Fibroblast of villous mesenchyme (primary cell): ENCODE measurements around the gene MAL. TPM values are rescaled to one million over a fixed set of nuclear protein-coding genes. Genes with fewer than 3 reads are reported as not detected.
A peak's percentile ranks its signal among the peaks of the same experiment; 100 is the strongest.

ENCODE experiments used
- DNase-seq: peaks from one replicate; pipeline ENCODE4 v3.0.0-alpha.2; 2010; ENCODE audit warnings: low read depth
- H3K4me3 ChIP-seq: 2 replicates; pipeline ENCODE4 v1.5.1; 2011; ENCODE audit warnings: low read depth, mild to moderate bottlenecking, low read length
- total RNA-seq: library from RNA; depleted of rRNA; stranded (reverse); fragments of >200 nt; gene quantifications from 2 replicates; pipeline ENCODE4 v1.2.3, GENCODE V29; 2012
- TF ChIP-seq, protein P1 (sequence below): IDR thresholded peaks from 2 replicates; pipeline ENCODE4 v1.5.1; 2012; ENCODE audit warnings: low read depth, mild to moderate bottlenecking, low read length; ENCODE audit not compliant: insufficient read depth

MAL gene
- total RNA-seq, 1 donor: not detected

DNA sequence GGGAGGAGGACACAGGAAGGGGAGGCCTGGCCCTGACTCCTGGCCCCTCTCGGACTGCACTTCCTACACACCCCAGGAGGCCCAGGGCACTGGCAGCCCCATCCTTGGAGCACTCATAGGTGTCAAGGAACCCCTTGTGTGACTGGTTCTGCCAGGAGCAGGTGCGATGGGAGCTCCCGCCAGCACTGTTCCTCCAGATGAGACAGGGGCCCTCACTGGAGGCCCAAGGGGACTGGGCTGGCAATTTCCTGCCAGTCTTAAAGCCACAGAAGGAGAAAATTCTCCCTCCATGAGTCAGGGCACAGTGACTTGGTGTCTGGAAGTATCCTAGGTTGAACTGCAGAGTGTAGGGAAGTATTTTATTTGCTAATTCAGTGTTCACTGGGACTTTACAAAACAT is 42.8 kb upstream of the MAL start:
- no peak overlapping the region for H3K4me3 ChIP-seq
- DNase-seq: no peak
- TF ChIP-seq, protein P1, sequence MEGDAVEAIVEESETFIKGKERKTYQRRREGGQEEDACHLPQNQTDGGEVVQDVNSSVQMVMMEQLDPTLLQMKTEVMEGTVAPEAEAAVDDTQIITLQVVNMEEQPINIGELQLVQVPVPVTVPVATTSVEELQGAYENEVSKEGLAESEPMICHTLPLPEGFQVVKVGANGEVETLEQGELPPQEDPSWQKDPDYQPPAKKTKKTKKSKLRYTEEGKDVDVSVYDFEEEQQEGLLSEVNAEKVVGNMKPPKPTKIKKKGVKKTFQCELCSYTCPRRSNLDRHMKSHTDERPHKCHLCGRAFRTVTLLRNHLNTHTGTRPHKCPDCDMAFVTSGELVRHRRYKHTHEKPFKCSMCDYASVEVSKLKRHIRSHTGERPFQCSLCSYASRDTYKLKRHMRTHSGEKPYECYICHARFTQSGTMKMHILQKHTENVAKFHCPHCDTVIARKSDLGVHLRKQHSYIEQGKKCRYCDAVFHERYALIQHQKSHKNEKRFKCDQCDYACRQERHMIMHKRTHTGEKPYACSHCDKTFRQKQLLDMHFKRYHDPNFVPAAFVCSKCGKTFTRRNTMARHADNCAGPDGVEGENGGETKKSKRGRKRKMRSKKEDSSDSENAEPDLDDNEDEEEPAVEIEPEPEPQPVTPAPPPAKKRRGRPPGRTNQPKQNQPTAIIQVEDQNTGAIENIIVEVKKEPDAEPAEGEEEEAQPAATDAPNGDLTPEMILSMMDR: no peak

DNA sequence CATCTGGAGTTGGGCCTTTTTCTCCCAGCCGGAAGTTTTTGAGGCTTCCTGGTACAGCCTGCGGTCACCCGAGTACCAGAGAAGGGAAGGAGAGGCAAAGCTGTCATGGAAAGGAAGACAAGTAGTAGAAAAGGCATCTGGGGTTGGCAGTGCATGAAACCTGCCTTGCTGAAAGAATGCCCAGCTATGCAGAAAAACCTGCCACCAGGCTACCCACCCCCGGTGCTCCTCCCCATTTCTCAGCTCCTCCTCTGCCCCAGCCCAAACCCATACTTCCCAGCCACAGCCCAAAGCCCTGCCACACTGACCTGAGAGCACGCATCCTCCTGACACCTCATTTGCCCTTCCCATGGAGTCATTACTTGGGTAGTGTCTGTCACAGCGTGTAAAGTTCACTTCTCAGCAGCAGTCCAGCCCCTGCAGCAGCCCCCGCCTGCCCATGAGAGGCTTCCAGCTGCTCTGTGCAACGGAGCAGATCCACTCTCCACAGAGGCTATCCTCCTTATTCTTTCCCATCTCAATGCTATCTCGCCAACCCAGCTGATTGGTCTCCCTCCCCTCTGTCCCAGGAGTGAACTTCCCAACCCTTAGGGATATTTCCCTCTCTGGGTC is 40.4 kb upstream of the MAL start:
- TF ChIP-seq, protein P1: no peak
- DNase-seq: no peak
- no peak overlapping the region for H3K4me3 ChIP-seq

DNA sequence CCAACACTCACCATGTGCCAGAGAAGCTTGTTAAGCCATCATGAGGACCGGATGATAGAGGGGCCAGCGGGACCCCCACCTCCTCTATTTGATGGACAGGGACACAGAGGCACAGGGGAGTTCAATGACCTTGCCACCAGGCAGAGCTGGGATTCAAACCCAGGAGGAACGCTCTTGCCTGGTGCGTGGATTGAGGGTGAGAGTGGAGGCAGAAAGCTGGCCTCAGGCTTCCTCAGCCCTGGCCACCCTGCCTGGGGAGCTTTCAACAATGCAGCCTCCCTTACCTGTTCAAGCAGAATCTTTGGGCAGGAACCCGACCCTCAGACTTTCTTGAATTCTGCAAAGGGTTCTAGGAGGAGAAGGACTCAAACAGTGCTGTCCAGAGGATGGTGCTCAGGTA is 39.9 kb upstream of the MAL start:
- TF ChIP-seq, protein P1: no peak
- H3K4me3 ChIP-seq: no peak overlapping the region
- no peak for DNase-seq

DNA sequence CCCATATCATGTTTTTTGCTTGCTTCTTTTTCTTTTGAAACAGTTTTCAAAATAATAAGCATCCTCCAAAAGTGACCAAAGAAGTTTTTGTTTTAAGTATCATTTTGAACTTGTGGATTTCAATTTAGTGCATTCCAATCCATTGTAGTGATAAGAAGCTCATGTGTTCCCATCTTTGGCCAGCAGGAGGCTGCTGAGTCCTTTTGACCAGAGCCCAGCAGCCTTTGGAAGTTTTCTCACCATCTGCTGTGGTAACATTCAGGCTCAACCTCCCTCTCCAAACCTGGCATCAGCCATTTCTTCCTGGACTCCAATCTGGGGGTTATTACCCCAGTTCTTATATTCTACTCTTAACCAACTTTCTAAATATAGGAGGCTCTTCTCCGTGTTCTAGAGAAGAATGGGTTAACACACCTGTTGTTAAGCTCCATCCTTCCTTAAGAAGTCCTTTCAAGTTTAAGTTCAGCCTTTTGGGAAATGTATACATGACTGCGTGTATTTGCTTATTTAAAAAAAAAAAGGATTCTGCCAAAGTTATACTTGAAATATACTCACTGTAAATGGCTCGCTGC is 39.0 kb upstream of the MAL start:
- TF ChIP-seq, protein P1: peak; percentile 82
- no peak overlapping the region for H3K4me3 ChIP-seq
- DNase-seq: peak; percentile 65

DNA sequence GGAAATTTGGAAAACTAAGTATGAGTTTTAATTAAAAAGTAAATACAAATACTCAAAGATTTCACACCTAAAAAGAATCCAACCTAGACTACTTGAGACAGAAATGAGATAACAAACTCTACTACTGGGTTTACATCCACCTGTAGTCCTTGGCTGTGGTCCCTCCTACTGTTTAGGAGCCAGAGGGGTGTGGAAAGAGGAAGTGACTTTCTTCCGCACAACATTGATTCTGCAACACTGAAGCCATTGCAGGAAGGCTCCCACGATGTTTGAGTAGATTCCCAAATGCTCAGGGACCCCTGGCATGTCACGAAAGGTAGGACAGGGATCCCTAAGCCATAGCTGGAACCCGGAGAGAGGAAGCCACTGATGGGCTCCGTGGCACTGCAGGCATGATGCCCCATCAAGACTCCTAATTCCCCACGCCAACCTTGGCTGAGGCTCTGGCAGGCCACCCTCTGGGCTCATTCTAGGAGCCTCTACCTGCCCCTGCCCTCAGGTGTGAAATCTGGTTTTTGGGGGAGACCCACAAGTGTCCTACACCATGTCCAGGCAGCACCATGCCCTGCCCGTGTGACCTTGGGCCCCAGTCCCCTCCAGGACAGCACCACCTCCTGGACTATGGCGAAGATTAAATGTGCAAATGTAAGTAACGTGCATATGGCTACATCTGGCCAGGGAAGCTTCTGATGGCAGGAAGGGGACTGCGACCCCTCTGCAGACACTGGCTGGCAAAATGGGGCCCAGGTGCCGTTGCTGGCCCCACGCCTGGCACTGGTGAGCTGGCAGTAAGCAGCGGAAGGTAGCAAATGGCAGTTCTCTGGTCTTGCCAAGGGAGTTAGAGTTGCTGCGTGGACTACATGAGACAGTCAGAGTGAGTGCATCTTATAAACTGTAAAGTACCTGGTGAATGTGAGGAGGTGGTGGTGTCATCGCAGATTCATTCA is 38.2 kb upstream of the MAL start:
- TF ChIP-seq, protein P1: no peak
- H3K4me3 ChIP-seq: no peak overlapping the region
- no peak for DNase-seq

DNA sequence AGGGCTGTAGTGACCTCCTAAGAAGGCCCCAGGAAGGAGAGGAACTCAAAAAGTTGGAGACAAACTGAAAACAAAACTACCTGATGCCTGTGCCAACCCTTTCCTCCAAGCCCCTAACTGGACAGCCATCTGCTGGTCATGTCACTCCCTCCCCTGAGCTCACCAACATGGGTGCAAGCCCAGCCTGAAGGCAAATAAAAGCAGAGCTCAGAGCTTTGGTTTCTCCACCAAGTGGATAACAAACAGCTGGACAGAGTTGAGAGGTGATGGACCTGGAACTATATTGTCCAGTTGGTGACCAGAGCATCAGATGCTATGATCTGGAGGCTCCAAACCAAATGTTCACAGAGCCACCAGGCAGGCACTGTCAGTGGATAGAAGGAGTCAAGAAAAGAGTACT is 34.6 kb upstream of the MAL start:
- DNase-seq: no peak
- H3K4me3 ChIP-seq: no peak overlapping the region
- TF ChIP-seq, protein P1: no peak
